ENCODE measurements around the gene SEC23IP.
"Not testable (repeated sequence)": the region's sequence is repeated elsewhere in the genome, so short reads cannot be mapped to it uniquely, and the experiment has no call there.

SEC23IP gene

GRCh38 chr10:119883901-119884611, 8.5 kb upstream of the SEC23IP start:
- not testable (repeated sequence) for DNase-seq (ENCODE audit: low read depth in 2 of 2)

GRCh38 chr10:119886070-119886469, 6.5 kb upstream of the SEC23IP start:
- DNase-seq (ENCODE audit: low read depth in 2 of 2) = not testable (repeated sequence)

GRCh38 chr10:119888715-119889114, 3.8 kb upstream of the SEC23IP start:
- not testable (repeated sequence) for DNase-seq (ENCODE audit: low read depth in 2 of 2)

GRCh38 chr10:119889201-119889600, 3.3 kb upstream of the SEC23IP start:
- DNase-seq (ENCODE audit: low read depth in 2 of 2) = not testable (repeated sequence)

GRCh38 chr10:119890307-119890706, 2.2 kb upstream of the SEC23IP start:
- not testable (repeated sequence) for DNase-seq (ENCODE audit: low read depth in 2 of 2)

GRCh38 chr10:119891849-119892187, 712 bp upstream of the SEC23IP start:
- DNase-seq (ENCODE audit: low read depth in 2 of 2) = not testable (repeated sequence)

GRCh38 chr10:119893074-119893473, 544 bp downstream of the SEC23IP start:
- no peak for DNase-seq (ENCODE audit: low read depth in 2 of 2)

- no peak for DNase-seq (ENCODE audit: low read depth in 2 of 2)
Observed at GRCh38 chr10:119893845-119894427, 1.4 kb downstream of the SEC23IP start.

GRCh38 chr10:119896061-119896655, 3.6 kb downstream of the SEC23IP start:
- DNase-seq (ENCODE audit: low read depth in 2 of 2) = no peak

- no peak for DNase-seq (ENCODE audit: low read depth in 2 of 2)
Observed at GRCh38 chr10:119896937-119897770, 4.6 kb downstream of the SEC23IP start.

GRCh38 chr10:119898577-119898976, 6.0 kb downstream of the SEC23IP start:
- DNase-seq (ENCODE audit: low read depth in 2 of 2) = no peak

- no peak for DNase-seq (ENCODE audit: low read depth in 2 of 2)
Observed at GRCh38 chr10:119903946-119904666, 11.6 kb downstream of the SEC23IP start.

- DNase-seq (ENCODE audit: low read depth in 2 of 2) = not testable (repeated sequence)
Observed at GRCh38 chr10:119907695-119908094, 15.2 kb downstream of the SEC23IP start.

- DNase-seq (ENCODE audit: low read depth in 2 of 2) = no peak
Observed at GRCh38 chr10:119908166-119908565, 15.6 kb downstream of the SEC23IP start.

- DNase-seq (ENCODE audit: low read depth in 2 of 2) = no peak
Observed at GRCh38 chr10:119910689-119911088, 18.2 kb downstream of the SEC23IP start.

GRCh38 chr10:119917777-119918176, 25.2 kb downstream of the SEC23IP start:
- no peak for DNase-seq (ENCODE audit: low read depth in 2 of 2)

GRCh38 chr10:119919271-119919670, 26.7 kb downstream of the SEC23IP start:
- DNase-seq (ENCODE audit: low read depth in 2 of 2) = no peak

- no peak for DNase-seq (ENCODE audit: low read depth in 2 of 2)
Observed at GRCh38 chr10:119919826-119920225, 27.3 kb downstream of the SEC23IP start.

GRCh38 chr10:119928411-119928810, 35.9 kb downstream of the SEC23IP start:
- DNase-seq (ENCODE audit: low read depth in 2 of 2) = no peak

GRCh38 chr10:119931871-119932270, 39.3 kb downstream of the SEC23IP start:
- DNase-seq (ENCODE audit: low read depth in 2 of 2) = no peak

GRCh38 chr10:119932631-119933030, 40.1 kb downstream of the SEC23IP start:
- DNase-seq (ENCODE audit: low read depth in 2 of 2) = no peak

- DNase-seq (ENCODE audit: low read depth in 2 of 2) = no peak
Observed at GRCh38 chr10:119933179-119933578, 40.6 kb downstream of the SEC23IP start.
